Mucosa of descending colon (tissue), 3 donors: ENCODE data around the gene ZNHIT3. TPM values are rescaled to one million over a fixed set of nuclear protein-coding genes. Genes with fewer than 3 reads are reported as not detected.

ENCODE experiments used
- ATAC-seq: fragments of 200-7000 bp; cut with Tn5 transposase; one replicate; pipeline ENCODE4 v1.9.1; 2020; ENCODE audit warnings: mild to moderate bottlenecking, moderate library complexity
- DNase-seq, 3 donors: peaks; one replicate each; pipeline ENCODE4 v3.0.0-alpha.2; 2020
- H3K36me3 ChIP-seq: fragments of 200-600 bp; one replicate; pipeline ENCODE4 v1.8.0; 2021; ENCODE audit warnings: low read depth, mild to moderate bottlenecking
- H3K4me1 ChIP-seq: fragments of 200-600 bp; one replicate; pipeline ENCODE4 v1.8.0; 2021; ENCODE audit warnings: low read depth, mild to moderate bottlenecking
- H3K4me3 ChIP-seq: fragments of 200-600 bp; one replicate; pipeline ENCODE4 v1.8.0; 2021; ENCODE audit warnings: mild to moderate bottlenecking
- H3K9me3 ChIP-seq: fragments of 200-600 bp; one replicate; pipeline ENCODE4 v1.8.0; 2021; ENCODE audit warnings: mild to moderate bottlenecking
- intact Hi-C, 2 donors: fragments of 100-400 bp; cut with DNase I in 1 of 2; cut with micrococcal nuclease in 1 of 2; formaldehyde crosslinking; loops; one replicate each; pipeline versions ENCODE4 v1.11.0 to v1.11.1; 2022; cut with DNase I, micrococcal nuclease
- total RNA-seq, 3 donors: library from RNA; stranded (reverse); fragmentation: NEBNext Ultra II Directional in 2 of 3; extraction: Animal tissue kit (Norgen Biotek cat#: 25700) in 2 of 3; gene quantifications; one replicate each; pipeline versions ENCODE4 v1.2.1 to v1.2.4, GENCODE V29; 2021 to 2023
- TF ChIP-seq, protein P1 (sequence below): fragments of 200-600 bp; IDR thresholded peaks from one replicate; pipeline ENCODE4 v1.8.0; 2022; ENCODE audit warnings: antibody characterized with exemption, mild to moderate bottlenecking
- donor health status: DM: no; HTN: no; CAD: no; lungs with moderate emphysema.
- donor health status: DM: no; HTN: no; CAD: no.
- donor health status: DM: no; HTN: yes; CAD: no.

ZNHIT3 gene
- total RNA-seq, 3 donors from 2014 or later: 19.8 to 28.0 (median 21.2) TPM

DNA sequence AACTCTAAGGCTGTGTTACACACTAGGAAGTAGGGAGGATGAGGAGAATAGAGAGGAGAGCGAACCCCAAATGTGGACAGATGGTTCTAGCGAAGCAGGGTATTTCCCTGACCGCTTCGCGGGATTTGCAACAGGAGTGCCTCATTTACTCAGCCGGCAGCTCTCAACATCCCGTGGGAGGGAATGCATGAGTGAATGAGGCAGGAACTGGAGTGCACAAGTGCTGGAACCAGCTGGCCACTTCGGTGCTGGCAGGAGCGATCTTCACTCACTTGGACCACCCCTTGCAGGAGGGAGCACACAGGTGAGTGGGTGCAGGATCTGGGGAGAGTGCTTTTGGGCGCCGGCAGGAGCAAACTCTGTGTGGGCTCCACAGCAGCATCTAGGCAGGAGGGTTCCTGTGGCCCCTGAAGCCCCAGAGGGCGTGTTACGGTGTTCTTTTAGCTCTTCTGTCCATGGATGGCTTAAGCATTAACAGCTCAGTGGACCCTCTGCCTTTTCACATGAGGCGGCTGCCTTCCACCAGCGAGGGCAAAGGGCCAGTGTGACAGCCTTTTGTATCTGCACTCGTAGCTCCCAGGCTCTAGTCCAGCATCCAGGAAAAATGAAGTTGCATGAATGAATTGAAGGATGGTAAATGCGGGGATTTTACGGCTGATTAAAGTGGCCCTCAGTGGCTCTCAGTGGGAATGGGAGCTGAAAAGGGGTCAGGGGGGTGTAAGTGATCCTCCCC, 17.4 kb upstream of the ZNHIT3 start:
- TF ChIP-seq, protein P1, sequence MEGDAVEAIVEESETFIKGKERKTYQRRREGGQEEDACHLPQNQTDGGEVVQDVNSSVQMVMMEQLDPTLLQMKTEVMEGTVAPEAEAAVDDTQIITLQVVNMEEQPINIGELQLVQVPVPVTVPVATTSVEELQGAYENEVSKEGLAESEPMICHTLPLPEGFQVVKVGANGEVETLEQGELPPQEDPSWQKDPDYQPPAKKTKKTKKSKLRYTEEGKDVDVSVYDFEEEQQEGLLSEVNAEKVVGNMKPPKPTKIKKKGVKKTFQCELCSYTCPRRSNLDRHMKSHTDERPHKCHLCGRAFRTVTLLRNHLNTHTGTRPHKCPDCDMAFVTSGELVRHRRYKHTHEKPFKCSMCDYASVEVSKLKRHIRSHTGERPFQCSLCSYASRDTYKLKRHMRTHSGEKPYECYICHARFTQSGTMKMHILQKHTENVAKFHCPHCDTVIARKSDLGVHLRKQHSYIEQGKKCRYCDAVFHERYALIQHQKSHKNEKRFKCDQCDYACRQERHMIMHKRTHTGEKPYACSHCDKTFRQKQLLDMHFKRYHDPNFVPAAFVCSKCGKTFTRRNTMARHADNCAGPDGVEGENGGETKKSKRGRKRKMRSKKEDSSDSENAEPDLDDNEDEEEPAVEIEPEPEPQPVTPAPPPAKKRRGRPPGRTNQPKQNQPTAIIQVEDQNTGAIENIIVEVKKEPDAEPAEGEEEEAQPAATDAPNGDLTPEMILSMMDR: no peak
- no peaks in the 10 kb centered on the region for H3K4me1 ChIP-seq
- no peak overlapping the region for H3K4me3 ChIP-seq
- intact Hi-C loops: no loop called here
- no peaks in the 10 kb centered on the region for H3K9me3 ChIP-seq
- H3K36me3 ChIP-seq: no peaks in the 10 kb centered on the region
- ATAC-seq: no peak
- DNase-seq: no peak

DNA sequence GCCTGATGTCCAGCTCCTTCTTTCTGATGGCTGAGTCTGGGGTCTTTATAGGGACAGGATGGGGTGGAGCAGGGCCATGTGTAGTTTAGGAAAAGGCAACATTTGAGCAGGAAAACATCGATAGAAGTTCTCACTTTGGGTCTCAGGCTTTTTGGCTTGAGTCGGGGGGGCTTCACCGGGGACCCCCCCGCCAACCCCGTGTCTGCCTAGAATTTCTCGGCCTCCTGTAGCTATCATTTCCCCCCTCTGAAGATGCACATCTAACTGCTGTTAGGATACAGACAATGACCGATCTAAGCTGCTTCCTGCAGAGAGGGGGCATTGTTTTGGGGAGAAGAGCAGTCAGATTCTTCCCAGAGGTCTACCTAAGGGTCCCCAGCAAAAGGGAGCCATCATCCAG, 16.7 kb upstream of the ZNHIT3 start:
- H3K4me1 ChIP-seq: no peaks in the 10 kb centered on the region
- no peaks in the 10 kb centered on the region for H3K36me3 ChIP-seq
- TF ChIP-seq, protein P1: no peak
- intact Hi-C loops: loop anchor here in 1 of 2 donors (10.0 kb wide), 1 partner anchor 515 kb away; no protein-coding TSS in a partner anchor
- H3K9me3 ChIP-seq: no peaks in the 10 kb centered on the region
- ATAC-seq: no peak
- no peak for DNase-seq
- H3K4me3 ChIP-seq: no peak overlapping the region

DNA sequence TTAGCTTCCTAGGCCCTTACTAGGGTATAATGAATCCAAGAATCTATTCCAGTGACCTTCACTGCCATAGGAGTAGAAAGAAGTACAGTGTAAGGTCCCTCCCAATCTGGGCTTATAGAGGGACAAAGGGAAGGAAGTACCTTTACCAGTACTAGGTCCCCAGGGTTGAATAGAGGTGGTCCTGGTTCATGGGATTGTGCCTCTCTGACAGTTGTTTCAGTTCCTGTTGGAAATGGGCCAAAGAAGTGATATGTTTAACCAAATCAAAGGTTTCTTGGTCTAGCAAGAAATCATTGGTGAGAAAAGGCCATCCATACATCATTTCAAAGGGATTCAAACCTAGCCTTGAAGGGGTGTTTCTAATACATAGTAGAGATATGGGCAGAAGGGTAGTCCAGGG, 16.0 kb upstream of the ZNHIT3 start:
- intact Hi-C loops: loop anchor here in 1 of 2 donors (10.0 kb wide), 1 partner anchor 516 kb away; no protein-coding TSS in a partner anchor
- Histone ChIP-seq H3K4me3 (no peak overlapping the region), H3K9me3 (no peaks in the 10 kb centered on the region), H3K36me3 (no peaks in the 10 kb centered on the region), H3K4me1 (no peaks in the 10 kb centered on the region)
- DNase-seq (no peak), ATAC-seq (no peak)
- TF ChIP-seq, protein P1: no peak

DNA sequence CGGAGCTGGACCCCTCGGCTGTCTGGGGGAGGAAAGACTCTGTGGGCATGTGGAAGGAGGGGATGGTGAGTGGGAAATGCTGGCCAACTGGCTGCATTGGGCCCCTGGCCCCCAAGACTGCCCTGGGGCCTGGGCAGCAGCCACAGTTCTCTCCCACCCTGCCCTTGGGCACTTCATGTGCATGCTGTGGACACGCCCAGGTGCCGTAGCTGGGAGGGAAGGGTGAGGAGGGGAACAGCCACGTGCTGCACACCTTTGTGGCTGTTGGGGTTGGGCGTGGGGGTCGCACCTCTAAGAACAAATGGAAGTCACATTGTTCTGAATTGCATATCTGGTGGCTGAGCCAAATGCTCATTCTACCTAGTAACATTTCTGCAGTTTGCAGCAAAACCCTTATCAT, 11.9 kb upstream of the ZNHIT3 start:
- no peak for DNase-seq
- Histone ChIP-seq H3K4me3 (no peak overlapping the region), H3K4me1 (no peaks in the 10 kb centered on the region), H3K9me3 (no peaks in the 10 kb centered on the region), H3K36me3 (no peaks in the 10 kb centered on the region)
- no peak for ATAC-seq
- intact Hi-C loops: loop anchor here in 1 of 2 donors (10.0 kb wide), 1 partner anchor 520 kb away; no protein-coding TSS in a partner anchor
- TF ChIP-seq, protein P1: no peak

DNA sequence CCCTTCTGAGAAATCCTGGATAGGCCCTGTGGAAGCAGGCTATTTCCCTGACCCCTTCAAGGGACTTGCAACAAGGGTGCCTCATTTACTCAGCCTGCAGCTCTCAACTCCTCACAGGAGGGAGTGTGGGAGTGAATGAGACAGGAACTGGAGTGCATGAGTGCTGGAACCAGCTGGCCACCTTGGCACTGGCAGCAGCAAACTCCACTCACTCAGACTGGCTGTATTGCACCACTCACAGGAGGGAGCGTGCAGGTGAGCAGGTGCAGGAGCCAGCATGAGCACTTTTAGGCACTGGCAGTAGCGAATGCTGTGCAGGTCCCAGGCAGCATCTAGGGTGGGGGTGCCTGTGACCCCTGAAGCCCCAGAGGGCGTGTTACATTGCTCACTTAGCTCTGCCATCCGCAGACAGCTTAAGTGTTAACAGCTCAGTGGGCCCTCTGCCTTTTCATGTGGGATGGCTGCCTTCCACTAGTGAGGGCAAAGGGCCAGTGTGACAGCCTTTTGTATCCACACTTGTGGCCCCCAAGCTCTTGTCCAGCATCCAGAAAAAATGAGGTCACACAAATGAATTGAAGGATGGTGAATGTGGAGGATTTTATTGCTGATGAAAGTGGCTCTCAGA, 11.0 kb upstream of the ZNHIT3 start:
- intact Hi-C loops: loop anchor here in 1 of 2 donors (10.0 kb wide), 1 partner anchor 521 kb away; no protein-coding TSS in a partner anchor
- Histone ChIP-seq H3K4me3 (no peak overlapping the region), H3K4me1 (no peaks in the 10 kb centered on the region), H3K36me3 (no peaks in the 10 kb centered on the region), H3K9me3 (no peaks in the 10 kb centered on the region)
- TF ChIP-seq, protein P1: no peak
- DNase-seq (no peak), ATAC-seq (no peak)
